HUES48 (cell line): ENCODE measurements around the gene SERTM1.

Experiments
- H3K27ac ChIP-seq: one replicate; pipeline ENCODE4 v1.7.0; 2013; ENCODE audit warnings: low read depth, low read length, inconsistent platforms
- H3K27me3 ChIP-seq: 2 replicates; pipeline ENCODE4 v1.6.1; 2013; ENCODE audit warnings: mild to moderate bottlenecking, low read length; ENCODE audit not compliant: control insufficient read depth, insufficient read depth
- H3K36me3 ChIP-seq: 2 replicates; pipeline ENCODE4 v1.6.1; 2013; ENCODE audit warnings: low read length; ENCODE audit not compliant: control insufficient read depth, insufficient read depth
- H3K4me1 ChIP-seq: 2 replicates; pipeline ENCODE4 v1.6.1; 2013; ENCODE audit warnings: mild to moderate bottlenecking, low read length; ENCODE audit not compliant: control insufficient read depth, insufficient read depth
- H3K4me3 ChIP-seq: 2 replicates; pipeline ENCODE4 v1.5.1; 2013; ENCODE audit warnings: mild to moderate bottlenecking, low read depth, low read length
- H3K9ac ChIP-seq: 2 replicates; pipeline ENCODE4 v1.6.1; 2013; ENCODE audit warnings: mild to moderate bottlenecking, low read depth, low read length, moderate library complexity
- H3K9me3 ChIP-seq: 2 replicates; pipeline ENCODE4 v1.6.1; 2013; ENCODE audit warnings: low read length; ENCODE audit not compliant: control insufficient read depth, insufficient read depth

The SERTM1 gene

GRCh38 chr13:36673838-36674326 is at the start of gene SERTM1:
SERTM1 (plus strand) TSS chr13:36674020; CDS start chr13:36695079, 21,059 bp downstream.
- Histone ChIP-seq H3K36me3 (no peaks in the 10 kb centered on the region), H3K9ac (no peak within 1 kb of the TSS), H3K4me3 (peak within 1 kb of the TSS; percentile 69)

GRCh38 chr13:36628377-36629056 is 45.3 kb upstream of the SERTM1 start:
- Histone ChIP-seq H3K9me3 (no peaks in the 10 kb centered on the region), H3K27me3 (no peaks in the 10 kb centered on the region), H3K4me3 (no peak overlapping the region), H3K4me1 (peaks cover 32% of the 10 kb centered on the region), H3K27ac (no peak overlapping the region), H3K9ac (no peak overlapping the region), H3K36me3 (no peaks in the 10 kb centered on the region)

More at GRCh38 chr13:36673838-36674326, at the start of gene SERTM1:
- Histone ChIP-seq H3K4me1 (0 out of 2 replicates have a peak, but pooled peaks cover 8% of the 10 kb centered on the region), H3K27ac (no peak within 1 kb of the TSS), H3K27me3 (peaks cover 56% of the 10 kb centered on the region), H3K9me3 (no peaks in the 10 kb centered on the region)

DNA sequence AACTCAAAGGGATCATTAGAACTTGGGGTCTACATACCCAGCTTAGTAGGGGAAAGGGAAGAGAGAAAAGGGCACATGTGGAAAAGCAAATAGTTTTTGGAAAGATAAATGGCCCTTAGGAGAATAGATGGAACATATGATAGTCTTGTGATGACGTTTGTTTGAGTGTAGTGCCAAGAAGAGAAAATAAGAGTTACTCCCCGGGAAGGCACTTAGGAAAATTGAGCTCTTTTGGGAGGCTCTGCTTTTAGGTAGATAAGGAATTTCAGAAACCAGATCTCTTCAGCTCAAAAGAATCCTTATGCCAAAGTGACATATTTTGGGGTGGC is 44.8 kb upstream of the SERTM1 start:
- H3K4me3 ChIP-seq: no peak overlapping the region
- no peaks in the 10 kb centered on the region for H3K36me3 ChIP-seq
- no peaks in the 10 kb centered on the region for H3K27me3 ChIP-seq
- no peaks in the 10 kb centered on the region for H3K9me3 ChIP-seq
- H3K27ac ChIP-seq: no peak overlapping the region
- H3K9ac ChIP-seq: no peak overlapping the region
- H3K4me1 ChIP-seq: peaks cover 32% of the 10 kb centered on the region

GRCh38 chr13:36630181-36630803 is 43.5 kb upstream of the SERTM1 start:
- no peaks in the 10 kb centered on the region for H3K9me3 ChIP-seq
- no peaks in the 10 kb centered on the region for H3K27me3 ChIP-seq
- no peak overlapping the region for H3K27ac ChIP-seq
- H3K9ac ChIP-seq: no peak overlapping the region
- no peaks in the 10 kb centered on the region for H3K36me3 ChIP-seq
- H3K4me3 ChIP-seq: no peak overlapping the region
- H3K4me1 ChIP-seq: peaks cover 32% of the 10 kb centered on the region

DNA sequence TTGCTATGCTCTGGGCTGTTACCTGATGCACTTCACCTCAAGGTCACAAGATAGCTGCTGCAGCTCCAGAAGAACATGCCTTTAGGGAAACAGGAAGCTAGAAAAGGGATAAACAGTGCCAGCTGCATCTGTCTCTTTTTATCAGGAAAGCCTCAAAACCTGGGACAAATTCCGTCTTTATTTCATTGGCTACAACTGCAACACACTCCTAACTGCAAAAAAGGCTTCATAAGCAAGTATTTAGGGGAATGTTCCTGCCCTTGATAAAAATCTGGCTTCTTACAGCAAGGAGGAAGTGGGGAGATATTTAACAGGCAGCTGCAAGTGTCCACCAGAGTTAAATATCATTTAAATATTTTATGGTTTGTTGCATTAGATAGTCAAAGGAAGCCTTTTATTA is 34.2 kb upstream of the SERTM1 start:
- no peak overlapping the region for H3K4me3 ChIP-seq
- H3K27ac ChIP-seq: no peak overlapping the region
- no peaks in the 10 kb centered on the region for H3K9me3 ChIP-seq
- H3K36me3 ChIP-seq: no peaks in the 10 kb centered on the region
- H3K9ac ChIP-seq: no peak overlapping the region
- no peaks in the 10 kb centered on the region for H3K4me1 ChIP-seq
- no peaks in the 10 kb centered on the region for H3K27me3 ChIP-seq

GRCh38 chr13:36650611-36651010 is 23.2 kb upstream of the SERTM1 start:
- Histone ChIP-seq H3K27ac (no peak overlapping the region), H3K4me1 (no peaks in the 10 kb centered on the region), H3K4me3 (no peak overlapping the region), H3K27me3 (no peaks in the 10 kb centered on the region), H3K36me3 (no peaks in the 10 kb centered on the region), H3K9me3 (0 out of 2 replicates have a peak, but pooled peaks cover 2% of the 10 kb centered on the region), H3K9ac (no peak overlapping the region)

- no peak overlapping the region for H3K27ac ChIP-seq
- H3K27me3 ChIP-seq: no peaks in the 10 kb centered on the region; the same call in 1 of the 2 replicates
- no peaks in the 10 kb centered on the region for H3K4me1 ChIP-seq
- no peaks in the 10 kb centered on the region for H3K36me3 ChIP-seq
- no peaks in the 10 kb centered on the region for H3K9me3 ChIP-seq
- H3K9ac ChIP-seq: no peak overlapping the region
- H3K4me3 ChIP-seq: no peak overlapping the region
Observed at GRCh38 chr13:36665630-36666029, 8.2 kb upstream of the SERTM1 start.

DNA sequence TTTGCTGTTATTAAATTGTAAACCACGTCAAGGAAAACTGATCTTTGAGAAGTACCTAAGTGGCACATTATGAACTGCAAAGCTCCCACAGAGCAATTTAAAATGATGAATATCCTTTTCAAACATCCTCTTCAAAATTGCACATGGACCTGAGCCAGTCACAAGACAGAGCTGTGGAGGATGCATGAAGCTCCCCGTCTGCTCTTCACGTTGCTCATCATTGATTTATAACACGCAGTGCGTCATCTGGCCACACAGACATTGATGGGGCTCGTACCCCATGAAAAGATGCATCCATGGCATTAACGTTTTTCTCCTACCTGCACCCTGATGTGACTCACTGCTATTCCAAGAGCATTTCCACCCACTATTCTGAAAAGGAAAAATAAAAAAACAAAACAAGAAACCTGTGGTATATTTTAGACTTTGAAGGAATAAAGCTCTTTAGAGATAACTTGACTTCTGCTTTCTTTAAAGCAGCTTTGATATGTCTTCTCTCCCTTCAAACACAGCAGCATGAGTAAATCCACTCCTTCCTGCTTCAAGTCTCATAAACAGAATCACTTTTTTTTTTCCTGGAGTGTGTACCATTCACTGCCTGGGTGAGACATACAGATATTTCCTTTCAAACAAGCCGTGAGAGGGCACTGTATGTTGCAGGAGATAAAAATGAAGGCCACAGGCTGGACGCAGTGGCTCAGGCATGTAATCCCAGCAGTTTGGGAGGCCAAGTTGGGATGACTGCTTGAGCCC is 7.2 kb upstream of the SERTM1 start:
- H3K27ac ChIP-seq: no peak overlapping the region
- no peak overlapping the region for H3K4me3 ChIP-seq
- no peaks in the 10 kb centered on the region for H3K9me3 ChIP-seq
- H3K36me3 ChIP-seq: no peaks in the 10 kb centered on the region
- no peaks in the 10 kb centered on the region for H3K4me1 ChIP-seq
- no peak overlapping the region for H3K9ac ChIP-seq
- no peaks in the 10 kb centered on the region; the same call in 1 of the 2 replicates for H3K27me3 ChIP-seq

DNA sequence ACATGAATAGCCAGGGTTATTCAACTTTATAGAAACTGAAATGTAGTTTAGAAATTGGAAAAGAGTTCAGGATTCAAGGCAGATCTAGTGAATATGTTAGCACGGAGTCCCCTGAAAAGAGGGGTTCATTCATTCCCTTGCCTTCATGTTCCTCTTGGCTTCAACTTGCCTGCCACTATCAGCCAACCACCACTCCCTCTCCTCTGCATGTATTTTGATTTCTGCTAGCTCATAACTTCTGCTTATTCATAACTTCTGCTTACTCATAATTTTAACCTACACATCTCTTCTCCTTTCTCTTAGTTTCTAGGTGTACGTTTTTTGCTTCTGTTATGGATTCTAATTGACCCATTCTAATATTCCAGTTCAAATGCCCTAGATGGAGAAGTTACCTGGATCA is 5.5 kb upstream of the SERTM1 start:
- no peaks in the 10 kb centered on the region for H3K9me3 ChIP-seq
- H3K27me3 ChIP-seq: peaks cover 14% of the 10 kb centered on the region
- no peak overlapping the region for H3K4me3 ChIP-seq
- no peak overlapping the region for H3K27ac ChIP-seq
- H3K4me1 ChIP-seq: no peaks in the 10 kb centered on the region
- no peak overlapping the region for H3K9ac ChIP-seq
- H3K36me3 ChIP-seq: no peaks in the 10 kb centered on the region

DNA sequence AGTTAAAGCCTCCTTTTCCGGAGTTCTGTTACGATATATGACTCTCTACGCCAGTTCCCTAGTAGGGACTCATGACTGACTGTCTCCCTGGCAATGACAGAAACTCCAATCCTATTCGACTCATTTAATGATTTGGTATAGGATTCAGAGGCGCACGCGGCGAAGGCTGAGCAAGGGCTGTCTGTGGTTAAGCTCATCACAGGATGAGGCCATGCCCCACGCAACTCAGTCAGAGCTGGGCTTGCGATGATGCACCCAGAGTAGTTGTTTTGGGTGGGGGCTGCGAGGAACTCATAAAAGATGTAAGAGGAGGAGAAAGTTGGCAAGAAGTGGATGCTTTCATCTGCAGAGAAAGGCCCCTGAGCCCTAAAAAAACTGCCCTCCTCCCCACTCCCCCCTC is 468 bp upstream of the SERTM1 start:
- H3K4me3 ChIP-seq: peak overlapping the region; percentile 69
- peaks cover 56% of the 10 kb centered on the region for H3K27me3 ChIP-seq
- H3K9ac ChIP-seq: no peak overlapping the region

More for the DNA sequence above, 468 bp upstream of the SERTM1 start:
- Histone ChIP-seq H3K36me3 (no peaks in the 10 kb centered on the region), H3K4me1 (0 out of 2 replicates have a peak, but pooled peaks cover 8% of the 10 kb centered on the region), H3K9me3 (no peaks in the 10 kb centered on the region), H3K27ac (no peak overlapping the region)
